SH-SY5Y (cell line): Measurements from ENCODE around the gene THBD.

Experiments used
- GATA2 ChIP-seq: IDR thresholded peaks from 2 replicates; pipeline ENCODE4 v1.6.1; 2011; ENCODE audit warnings: mild to moderate bottlenecking, low read depth, low read length
- GATA3 ChIP-seq: IDR thresholded peaks from 2 replicates; pipeline ENCODE4 v1.6.1; 2011; ENCODE audit warnings: low read depth, mild to moderate bottlenecking, low read length, moderate library complexity

DNA sequence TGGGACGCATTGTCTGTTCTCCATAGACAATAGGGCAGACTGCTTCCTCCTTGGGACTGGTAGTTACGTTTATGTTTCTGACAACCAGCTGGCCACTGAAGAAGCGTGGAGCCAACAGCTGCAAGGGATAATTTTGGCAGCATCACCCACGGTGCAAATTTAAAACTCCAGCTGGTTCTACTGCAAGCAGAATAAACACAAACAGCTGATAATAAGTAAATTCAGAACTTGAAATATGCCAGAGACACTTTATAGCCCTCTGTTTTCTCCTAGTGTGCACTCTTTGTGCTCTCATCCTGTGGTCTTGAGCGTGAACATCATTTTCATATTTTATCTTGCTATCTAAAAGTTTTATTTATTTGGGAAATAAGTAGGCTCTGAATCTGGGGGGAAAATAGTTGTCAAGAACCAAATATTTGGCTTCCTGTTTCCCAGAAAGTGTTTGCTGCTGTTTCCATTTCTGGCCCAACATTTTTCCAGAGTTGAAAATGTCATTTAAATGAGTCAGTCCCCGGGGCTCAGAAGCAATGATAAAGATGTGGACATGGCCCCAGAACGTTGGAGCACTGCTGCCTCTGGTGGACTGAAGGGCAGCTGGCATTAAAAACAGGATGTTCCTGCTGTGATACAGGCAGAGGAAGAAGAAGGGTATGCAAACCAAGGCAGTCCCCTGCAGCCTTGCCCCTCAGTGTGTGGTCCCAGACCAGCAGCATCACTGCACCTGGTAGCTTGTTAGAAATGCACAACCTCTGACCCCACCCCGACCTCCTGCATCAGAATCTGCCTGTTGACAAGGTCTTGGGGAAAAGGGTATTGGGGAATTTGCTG lies 12.5 kb upstream of the THBD start:
- TF ChIP-seq GATA2 (no peak), GATA3 (no peak)
